Gastrocnemius medialis (tissue), 4 donors: ENCODE data around the gene SEPTIN2.

Experiments
- POLR2A ChIP-seq, 2 donors: fragments of 450-650 bp; IDR thresholded peaks; one replicate each; pipeline ENCODE4 v1.6.1; 2017; ENCODE audit warnings: antibody characterized with exemption in 2 of 2, mild to moderate bottlenecking in 2 of 2, moderate library complexity in 2 of 2
- TF ChIP-seq, protein P1 (sequence below), 5 experiments: fragments of 450-650 bp in 3 of 5; fragments of 200-600 bp in 2 of 5; sonication (generic) in 2 of 5; IDR thresholded peaks in 4 of 5; conservative IDR thresholded peaks in 1 of 5; 1 replicate in 4 of 5; 2 replicates in 1 of 5; pipeline ENCODE4 v1.5.1; 2016 to 2019; ENCODE audit warnings: antibody characterized with exemption in 5 of 5, mild to moderate bottlenecking in 3 of 5, moderate library complexity in 3 of 5

DNA sequence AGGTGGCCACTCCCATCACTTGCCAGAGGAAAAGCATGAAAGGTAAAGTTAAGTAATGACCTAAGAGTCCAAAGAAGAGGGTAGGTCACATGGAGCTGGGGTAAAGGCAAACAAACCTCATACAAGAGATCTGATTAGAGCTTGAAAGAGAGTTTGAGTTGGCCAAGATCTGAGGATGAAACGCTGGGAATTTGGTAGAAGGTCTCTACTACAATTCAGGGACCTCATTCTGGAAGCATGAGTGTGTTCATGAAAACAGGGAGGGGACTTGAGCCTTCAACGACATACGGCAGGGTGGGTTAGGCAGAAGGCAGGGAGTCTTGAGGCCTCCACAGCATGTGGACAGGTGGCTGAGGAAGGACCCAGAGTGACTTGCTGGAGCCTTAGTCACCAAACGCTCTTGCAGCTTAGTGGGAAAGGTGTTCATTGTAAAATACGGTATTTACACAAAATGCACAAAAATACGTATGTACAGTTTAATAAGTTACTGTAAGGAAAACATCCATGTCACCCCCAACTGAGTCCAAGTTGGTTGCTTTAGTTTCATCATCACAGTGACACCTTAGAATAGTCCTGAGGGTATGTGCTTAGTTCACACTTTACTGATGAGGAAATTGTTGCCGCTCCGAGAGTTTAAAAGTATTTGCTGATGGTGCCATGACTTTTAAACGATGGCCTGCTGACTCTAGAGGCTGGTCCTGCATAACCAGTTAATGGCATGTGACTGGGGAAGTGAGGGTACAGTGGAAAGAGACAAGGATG, 35.3 kb downstream of the SEPTIN2 start:
- TF ChIP-seq, protein P1, sequence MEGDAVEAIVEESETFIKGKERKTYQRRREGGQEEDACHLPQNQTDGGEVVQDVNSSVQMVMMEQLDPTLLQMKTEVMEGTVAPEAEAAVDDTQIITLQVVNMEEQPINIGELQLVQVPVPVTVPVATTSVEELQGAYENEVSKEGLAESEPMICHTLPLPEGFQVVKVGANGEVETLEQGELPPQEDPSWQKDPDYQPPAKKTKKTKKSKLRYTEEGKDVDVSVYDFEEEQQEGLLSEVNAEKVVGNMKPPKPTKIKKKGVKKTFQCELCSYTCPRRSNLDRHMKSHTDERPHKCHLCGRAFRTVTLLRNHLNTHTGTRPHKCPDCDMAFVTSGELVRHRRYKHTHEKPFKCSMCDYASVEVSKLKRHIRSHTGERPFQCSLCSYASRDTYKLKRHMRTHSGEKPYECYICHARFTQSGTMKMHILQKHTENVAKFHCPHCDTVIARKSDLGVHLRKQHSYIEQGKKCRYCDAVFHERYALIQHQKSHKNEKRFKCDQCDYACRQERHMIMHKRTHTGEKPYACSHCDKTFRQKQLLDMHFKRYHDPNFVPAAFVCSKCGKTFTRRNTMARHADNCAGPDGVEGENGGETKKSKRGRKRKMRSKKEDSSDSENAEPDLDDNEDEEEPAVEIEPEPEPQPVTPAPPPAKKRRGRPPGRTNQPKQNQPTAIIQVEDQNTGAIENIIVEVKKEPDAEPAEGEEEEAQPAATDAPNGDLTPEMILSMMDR (IDR thresholded peaks at IDR 0.05 in 4 of 5, conservative IDR thresholded peaks at IDR 0.05 in 1 of 5) = no peak
- no peak for TF ChIP-seq POLR2A (IDR thresholded peaks at IDR 0.05)
